IMR-90 (cell line): Measurements from ENCODE around the gene ZNF23. TPM values are rescaled to one million over a fixed set of nuclear protein-coding genes. Genes with fewer than 3 reads are reported as not detected.

ENCODE experiments used
- ATAC-seq: fragments of 200-7000 bp; cut with Tn5 transposase; 2 replicates; pipeline ENCODE4 v1.9.1; 2020; ENCODE audit warnings: low read depth, mild to moderate bottlenecking, moderate library complexity
- BruUV-seq: library from RNA; stranded (reverse); fragments of 400-500 nt; replicated peaks from 2 replicates; lab custom pipeline; 2021; lab: Mats Ljungman, UMichigan
- CTCF ChIA-PET: fragments of 300-600 bp; formaldehyde crosslinking; extraction: SDS; loops from one replicate; lab custom pipeline; 2021; ENCODE audit warnings: antibody characterized with exemption; lab: Yijun Ruan, JAX
- POLR2A ChIA-PET: fragments of 300-600 bp; sonication (Branson Sonifier 250); formaldehyde crosslinking; loops from one replicate; lab custom pipeline; 2022; ENCODE audit warnings: antibody characterized with exemption; ENCODE audit not compliant: unreplicated experiment; lab: Charles Lee
- DNase-seq: peaks from one replicate; pipeline ENCODE4 v3.0.0; 2013
- H2AFZ ChIP-seq: replicated peaks from 2 replicates; pipeline ENCODE3; 2013; ENCODE audit warnings: low read length, mild to moderate bottlenecking; ENCODE audit not compliant: poor library complexity
- H2AK5ac ChIP-seq: 2 replicates; pipeline ENCODE4 v1.6.1; 2013; ENCODE audit warnings: low read depth, low read length, inconsistent platforms
- H2AK9ac ChIP-seq: replicated peaks from 2 replicates; pipeline ENCODE3; 2013; ENCODE audit warnings: mild to moderate bottlenecking, low read depth, low read length, moderate library complexity; ENCODE audit not compliant: poor library complexity
- H2BK120ac ChIP-seq: 2 replicates; pipeline ENCODE4 v1.6.1; 2013; ENCODE audit warnings: low read depth, low read length, inconsistent platforms
- H2BK15ac ChIP-seq: 3 replicates; pipeline ENCODE4 v1.6.1; 2013; ENCODE audit warnings: low read depth, low read length, inconsistent platforms
- H2BK20ac ChIP-seq: 2 replicates; pipeline ENCODE4 v1.6.1; 2013; ENCODE audit warnings: low read depth, mild to moderate bottlenecking, inconsistent platforms, low read length, moderate library complexity
- H2BK5ac ChIP-seq: 2 replicates; pipeline ENCODE4 v1.6.1; 2013; ENCODE audit warnings: mild to moderate bottlenecking, low read depth, low read length, inconsistent platforms; ENCODE audit not compliant: poor library complexity, severe bottlenecking
- H3K14ac ChIP-seq: replicated peaks from 2 replicates; pipeline ENCODE4 v1.6.1; 2013; ENCODE audit warnings: low read depth, low read length, inconsistent platforms
- H3K18ac ChIP-seq: 2 replicates; pipeline ENCODE4 v1.6.1; 2013; ENCODE audit warnings: low read depth, low read length, control low read depth
- H3K23ac ChIP-seq: 2 replicates; pipeline ENCODE4 v1.6.1; 2013; ENCODE audit warnings: low read depth, low read length, inconsistent platforms
- H3K27ac ChIP-seq: 2 replicates; pipeline ENCODE4 v1.5.1; 2013; ENCODE audit warnings: mild to moderate bottlenecking, control low read depth, low read length; ENCODE audit not compliant: insufficient read depth
- H3K27me3 ChIP-seq: 2 replicates; pipeline ENCODE4 v1.6.1; 2013; ENCODE audit warnings: low read length; ENCODE audit not compliant: control insufficient read depth, insufficient read depth
- H3K36me3 ChIP-seq: 2 replicates; pipeline ENCODE4 v1.6.1; 2013; ENCODE audit warnings: low read length, mixed read lengths; ENCODE audit not compliant: control insufficient read depth, insufficient read depth
- H3K4ac ChIP-seq: 2 replicates; pipeline ENCODE4 v1.6.1; 2013; ENCODE audit warnings: low read depth, low read length, inconsistent platforms
- H3K4me1 ChIP-seq: 2 replicates; pipeline ENCODE4 v1.6.1; 2013; ENCODE audit warnings: low read length, mixed read lengths; ENCODE audit not compliant: control insufficient read depth, insufficient read depth
- H3K4me2 ChIP-seq: 2 replicates; pipeline ENCODE4 v1.6.1; 2013; ENCODE audit warnings: low read depth, mild to moderate bottlenecking, control low read depth, low read length, moderate library complexity
- H3K4me3 ChIP-seq: 2 replicates; pipeline ENCODE4 v1.5.1; 2013; ENCODE audit warnings: low read depth, mild to moderate bottlenecking, control low read depth, low read length, moderate library complexity; ENCODE audit not compliant: insufficient read depth
- H3K56ac ChIP-seq: 2 replicates; pipeline ENCODE4 v1.6.1; 2013; ENCODE audit warnings: low read length, inconsistent platforms; ENCODE audit not compliant: insufficient read depth; ENCODE audit errors: extremely low read depth
- H3K79me1 ChIP-seq, 2 experiments: 2 replicates each; pipeline ENCODE4 v1.6.1; 2013; ENCODE audit warnings: low read length in 2 of 2, inconsistent platforms in 1 of 2, low read depth in 1 of 2
- H3K9ac ChIP-seq: 2 replicates; pipeline ENCODE4 v1.6.1; 2013; ENCODE audit warnings: low read depth, low read length, control low read depth
- H3K9me1 ChIP-seq: 2 replicates; pipeline ENCODE4 v1.6.1; 2013; ENCODE audit warnings: low read length, inconsistent platforms; ENCODE audit not compliant: insufficient read depth
- H3K9me3 ChIP-seq: 2 replicates; pipeline ENCODE4 v1.6.1; 2013; ENCODE audit warnings: low read length; ENCODE audit not compliant: control insufficient read depth, insufficient read depth
- H4K20me1 ChIP-seq: 2 replicates; pipeline ENCODE4 v1.6.1; 2013; ENCODE audit warnings: low read length, inconsistent platforms; ENCODE audit not compliant: insufficient read depth
- H4K5ac ChIP-seq: 2 replicates; pipeline ENCODE4 v1.6.1; 2013; ENCODE audit warnings: mild to moderate bottlenecking, low read depth, low read length, control low read depth
- H4K8ac ChIP-seq, 2 experiments: 2 replicates each; pipeline ENCODE4 v1.6.1; 2013; ENCODE audit warnings: low read depth in 2 of 2, low read length in 2 of 2, control low read depth in 1 of 2, inconsistent platforms in 1 of 2
- H4K91ac ChIP-seq: 2 replicates; pipeline ENCODE4 v1.6.1; 2013; ENCODE audit warnings: low read depth, low read length, inconsistent platforms; ENCODE audit not compliant: insufficient read depth
- CEBPB ChIP-seq: IDR thresholded peaks from 2 replicates; pipeline ENCODE4 v1.6.1; 2012; ENCODE audit warnings: low read depth, low read length, improper control_type of control experiment
- CHD1 ChIP-seq: IDR thresholded peaks from 2 replicates; pipeline ENCODE4 v1.6.1; 2012; ENCODE audit warnings: low read depth, low read length, improper control_type of control experiment
- CTCF ChIP-seq: conservative IDR thresholded peaks from 2 replicates; pipeline ENCODE4 v1.5.1; 2012; ENCODE audit warnings: mild to moderate bottlenecking, low read depth, low read length, improper control_type of control experiment
- FOS ChIP-seq: fragments of 150-350 bp; IDR thresholded peaks from 2 replicates; pipeline ENCODE4 v1.6.1; 2016; ENCODE audit warnings: low read depth, low read length
- MAFK ChIP-seq: IDR thresholded peaks from 2 replicates; pipeline ENCODE4 v1.6.1; 2012; ENCODE audit warnings: low read depth, low read length, improper control_type of control experiment
- MAZ ChIP-seq: IDR thresholded peaks from 2 replicates; pipeline ENCODE4 v1.6.1; 2012; ENCODE audit warnings: low read depth, mild to moderate bottlenecking, low read length, improper control_type of control experiment, moderate library complexity, borderline replicate concordance
- MXI1 ChIP-seq: IDR thresholded peaks from 2 replicates; pipeline ENCODE4 v1.6.1; 2012; ENCODE audit warnings: low read depth, mild to moderate bottlenecking, low read length, moderate library complexity, borderline replicate concordance
- NFE2L2 ChIP-seq: fragments of 150-350 bp; IDR thresholded peaks from 2 replicates; pipeline ENCODE4 v1.6.1; 2016; ENCODE audit warnings: low read depth, mild to moderate bottlenecking, low read length
- RAD21 ChIP-seq: IDR thresholded peaks from 2 replicates; pipeline ENCODE4 v1.6.1; 2012; ENCODE audit warnings: low read length, improper control_type of control experiment
- USF2 ChIP-seq: fragments of 150-350 bp; IDR thresholded peaks from 2 replicates; pipeline ENCODE4 v1.6.1; 2017; ENCODE audit warnings: mild to moderate bottlenecking, antibody characterized with exemption, low read length, low read depth
- WGBS, 2 experiments: methylation state at CpG; one replicate each; pipeline versions ENCODE4 v1.1.5 to v1.1.7; 2013; ENCODE audit warnings: missing lambda C conversion rate in 2 of 2; ENCODE audit not compliant: insufficient read length in 1 of 2; ENCODE audit errors: extremely low coverage in 2 of 2; 5-methylcytosine and 5-hydroxymethylcytosine counted together
- dilution Hi-C: fragments of 300-500 bp; cut with HindIII; formaldehyde crosslinking; loops from one replicate; pipeline ENCODE4 v1.14.3; 2018; ENCODE audit warnings: low sequenced_read_pairs; ENCODE audit not compliant: unreplicated experiment
- in situ Hi-C: fragments of 300-500 bp; cut with MboI; formaldehyde crosslinking; loops from 3 replicates; pipeline ENCODE4 v1.14.3; 2019; ENCODE audit warnings: low sequenced_read_pairs, inconsistent platforms, mixed read lengths
- intact Hi-C: fragments of 100-400 bp; cut with micrococcal nuclease; formaldehyde crosslinking; loops from 2 replicates; pipeline ENCODE4 v1.10.0; 2022
- polyA plus RNA-seq, 3 experiments: library from polyadenylated mRNA; depleted of rRNA; stranded (reverse); fragments of >200 nt; gene quantifications; 2 replicates each; pipeline ENCODE4 v1.2.3, GENCODE V29; 2012; ENCODE audit warnings: low replicate concordance in 1 of 3
- total RNA-seq: library from RNA; depleted of rRNA; stranded (reverse); fragments of >200 nt; gene quantifications from 2 replicates; pipeline ENCODE4 v1.2.3, GENCODE V29; 2012

The ZNF23 gene
- total and polyA plus RNA-seq, 2 of the 4 experiments (the other 2 are of a cell fraction) = 7.5 to 8.8 TPM

- Histone ChIP-seq H3K79me1 (peaks cover 6 to 7% of the 10 kb centered on the region in 2 experiments; a peak in 3 of 4 replicates), H3K56ac (no peak overlapping the region), H2BK15ac (no peak overlapping the region), H3K36me3 (peaks cover 18% of the 10 kb centered on the region), H4K5ac (no peak overlapping the region), H3K27me3 (no peaks in the 10 kb centered on the region), H3K4ac (no peak overlapping the region), H4K8ac (no peak overlapping the region), H4K20me1 (no peaks in the 10 kb centered on the region), H3K18ac (no peak overlapping the region), H2BK20ac (no peak overlapping the region), H3K4me1 (peaks cover 1% of the 10 kb centered on the region; the same call in 1 of the 2 replicates), H3K4me2 (no peak overlapping the region), H2AK5ac (no peak overlapping the region), H2BK5ac (no peak overlapping the region), H2BK120ac (peak overlapping the region; percentile 33; the same call in 1 of the 2 replicates), H3K27ac (no peak overlapping the region), H2AFZ (no peak overlapping the region), H3K9me3 (peaks cover 5% of the 10 kb centered on the region), H2AK9ac (no peak overlapping the region), H3K9me1 (0 out of 2 replicates have a peak, but pooled peaks cover 2% of the 10 kb centered on the region), H4K91ac (no peak overlapping the region), H3K4me3 (no peak overlapping the region), H3K23ac (no peak overlapping the region), H3K9ac (no peak overlapping the region), H3K14ac (no peak overlapping the region)
- ChIA-PET CTCF (interaction anchor here (0.6 to 1.1 kb wide), 4 partner anchors 9 to 199 kb away, joined by 3 to 6 read pairs (median 4); no protein-coding TSS in a partner anchor), POLR2A (interaction anchor here (0.8 kb wide), 1 partner anchor 17 kb away, joined by 4 read pairs; no protein-coding TSS in a partner anchor)
- in situ Hi-C loops (loop anchor here (25.0 kb wide), 1 partner anchor 692 kb away; no protein-coding TSS in a partner anchor), dilution Hi-C loops (no loop called here), intact Hi-C loops (no loop called here)
- DNase-seq (peak; percentile 34), ATAC-seq (no peak)
- TF ChIP-seq RAD21 = peak; percentile 27; the same call in 1 of the 2 replicates
- TF ChIP-seq USF2 = no peak
- TF ChIP-seq CHD1 = no peak
- TF ChIP-seq CEBPB = no peak
- TF ChIP-seq MAFK = no peak
- no peak for TF ChIP-seq FOS
- no peak for TF ChIP-seq MAZ
- no peak for TF ChIP-seq MXI1
- no peak for TF ChIP-seq NFE2L2
- TF ChIP-seq CTCF = peak; percentile 39
- WGBS, 2 experiments = no CpG with 5 or more reads among the region's 3 CpGs
- BruUV-seq = no TSS peak
Observed at GRCh38 chr16:71479420-71479819, 17.4 kb upstream of the ZNF23 start.
